ENCODE data around the gene PSME3. TPM values are rescaled to one million over a fixed set of nuclear protein-coding genes. Genes with fewer than 3 reads are reported as not detected.

The PSME3 gene
- total and polyA plus RNA-seq, 2 of the 13 experiments (the other 11 are each of a cell fraction or from before 2014, with no cell fraction given): 66.3 to 135 TPM

DNA sequence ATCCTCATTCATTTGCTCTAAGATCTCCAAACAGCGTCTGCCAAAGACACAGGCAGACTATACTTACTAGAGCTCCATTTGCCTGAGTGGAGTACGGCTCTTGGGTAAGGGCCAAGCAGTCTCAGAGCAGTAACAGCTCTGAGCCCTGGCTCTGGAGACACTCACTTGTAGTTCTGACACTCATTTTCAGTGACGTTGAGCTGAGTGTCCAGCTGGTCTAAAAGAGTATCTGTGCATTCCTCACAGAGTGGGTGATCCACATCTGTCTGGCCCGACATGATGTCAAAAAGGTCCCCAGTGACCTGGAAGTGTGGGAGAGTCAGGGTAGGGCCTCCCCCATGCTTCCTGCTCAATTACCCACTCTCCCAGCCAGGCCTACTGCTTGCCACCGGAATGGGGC is 14.8 kb upstream of the PSME3 start:
- CTCF ChIA-PET (ENCODE audit: low intra/inter-chr PET ratio, low total read pairs): no interaction called here
- H3K4me2 ChIP-seq (ENCODE audit: low read depth, low read length): no peak overlapping the region
- no TSS peak for BruUV-seq (replicated peaks)
- H3K4me1 ChIP-seq (ENCODE audit: insufficient read depth, low read length): peaks cover 27% of the 10 kb centered on the region
- H3K27ac ChIP-seq (ENCODE audit: extremely low read length, insufficient read depth, low read length): no peak overlapping the region
- no peak overlapping the region for H3K9ac ChIP-seq (ENCODE audit: insufficient read depth, low read depth, low read length)
- H4K20me1 ChIP-seq (ENCODE audit: insufficient read depth, low read length): no peaks in the 10 kb centered on the region
- H3K36me3 ChIP-seq (replicated peaks in 1 of 2; ENCODE audit: control insufficient read depth in 1 of 2, insufficient read depth in 2 of 2, low read length in 2 of 2): peaks cover 49 to 72% of the 10 kb centered on the region in 2 experiments
- no peak overlapping the region for H3K4me3 ChIP-seq (replicated peaks in 1 of 3; ENCODE audit: insufficient read depth in 1 of 3, low read depth in 2 of 3, low read length in 3 of 3)
- H3K79me2 ChIP-seq (ENCODE audit: insufficient read depth, low read length): peaks cover 13% of the 10 kb centered on the region
- in situ Hi-C loops (cut with HindIII; ENCODE audit: extremely low pct_ligation_motif_present, low pct_unique_long_range_greater_than_20kb): no loop called here
- peaks cover 0 to under 1% of the 10 kb centered on the region in 2 experiments; a peak in 1 of 5 replicates for H3K27me3 ChIP-seq (ENCODE audit: control insufficient read depth in 1 of 2, insufficient read depth in 2 of 2, low read length in 2 of 2)
- H3K9me3 ChIP-seq (ENCODE audit: low read length): no peaks in the 10 kb centered on the region
- no peak overlapping the region for H2AFZ ChIP-seq (ENCODE audit: low read length)
- ATAC-seq: no peak
- DNase-seq (ENCODE audit: low spot score): no peak
- POLR2A ChIA-PET: interaction anchor here (0.6 to 4.6 kb wide), 3 partner anchors 14 to 21 kb away, joined by 4 to 29 read pairs (median 8); partner anchors contain the start of genes CNTD1 and COA3
- FAIRE-seq: no peak
- intact Hi-C loops (cut with micrococcal nuclease; ENCODE audit: unreplicated experiment): no loop called here
- TF ChIP-seq GATAD1 (CRISPR knock-in tag; IDR thresholded peaks at IDR 0.05) (no peak), ZNF572 (CRISPR knock-in tag; IDR thresholded peaks at IDR 0.05) (no peak), HOXA9 (CRISPR knock-in tag; IDR thresholded peaks at IDR 0.05; ENCODE audit: borderline replicate concordance) (no peak)
- WGBS (ENCODE audit: low lambda C conversion rate): 99% methylated on average over 5 of the region's 5 CpGs

DNA sequence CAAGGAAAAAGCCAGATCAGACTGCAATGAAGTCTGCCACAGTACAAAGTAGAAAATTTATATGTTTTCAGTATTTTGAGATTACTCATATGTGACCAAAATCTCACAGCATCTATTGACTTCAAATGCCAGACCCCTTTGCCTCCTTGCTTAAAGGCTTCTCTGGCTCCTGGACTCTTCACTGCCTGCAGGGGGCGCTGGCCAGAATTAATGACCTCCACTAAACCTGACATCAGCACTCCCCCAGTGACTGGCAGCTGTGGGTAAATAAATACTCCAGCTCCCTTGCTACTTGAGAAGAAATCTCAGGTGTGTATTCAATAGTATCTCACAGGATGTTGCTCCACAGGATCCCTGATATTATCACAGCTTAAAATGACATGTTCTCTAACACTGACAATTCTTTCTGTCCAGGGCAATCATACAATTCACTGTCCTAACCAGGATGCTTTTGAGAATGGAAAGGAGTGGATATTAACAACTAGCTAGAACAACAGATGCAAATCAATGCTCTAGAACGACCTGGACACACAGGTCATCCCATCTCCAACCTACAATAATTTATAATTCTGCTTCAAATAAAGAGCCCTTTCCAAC is 13.2 kb upstream of the PSME3 start:
- Histone ChIP-seq H4K20me1 (ENCODE audit: insufficient read depth, low read length) (no peaks in the 10 kb centered on the region), H3K4me1 (ENCODE audit: insufficient read depth, low read length) (peaks cover 35% of the 10 kb centered on the region), H2AFZ (ENCODE audit: low read length) (no peak overlapping the region), H3K36me3 (replicated peaks in 1 of 2; ENCODE audit: control insufficient read depth in 1 of 2, insufficient read depth in 2 of 2, low read length in 2 of 2) (peaks cover 39 to 62% of the 10 kb centered on the region in 2 experiments), H3K27me3 (ENCODE audit: control insufficient read depth in 1 of 2, insufficient read depth in 2 of 2, low read length in 2 of 2) (peaks cover 0 to 7% of the 10 kb centered on the region in 2 experiments; a peak in 1 of 5 replicates), H3K4me2 (ENCODE audit: low read depth, low read length) (no peak overlapping the region), H3K27ac (ENCODE audit: extremely low read length, insufficient read depth, low read length) (no peak overlapping the region), H3K4me3 (replicated peaks in 1 of 3; ENCODE audit: insufficient read depth in 1 of 3, low read depth in 2 of 3, low read length in 3 of 3) (no peak overlapping the region), H3K9me3 (ENCODE audit: low read length) (no peaks in the 10 kb centered on the region), H3K79me2 (ENCODE audit: insufficient read depth, low read length) (peaks cover 20% of the 10 kb centered on the region), H3K9ac (ENCODE audit: insufficient read depth, low read depth, low read length) (no peak overlapping the region)
- whole genome bisulfite sequencing (ENCODE audit: low lambda C conversion rate): 17% methylated on average over 2 of the region's 2 CpGs
- ATAC-seq (peak; percentile 67), DNase-seq (ENCODE audit: low spot score) (peak; percentile 88), FAIRE-seq (peak; percentile 72)
- CTCF ChIA-PET (ENCODE audit: low intra/inter-chr PET ratio, low total read pairs): interaction anchor here (1.2 to 1.6 kb wide), 3 partner anchors 57 to 118 kb away, joined by 4 to 10 read pairs (median 8); no protein-coding TSS in a partner anchor
- in situ Hi-C loops (cut with HindIII; ENCODE audit: extremely low pct_ligation_motif_present, low pct_unique_long_range_greater_than_20kb): loop anchor here (10.0 kb wide), 1 partner anchor 105 kb away; no protein-coding TSS in a partner anchor
- intact Hi-C loops (cut with micrococcal nuclease; ENCODE audit: unreplicated experiment): loop anchor here (1.0 kb wide), 2 partner anchors 99 to 117 kb away; no protein-coding TSS in a partner anchor
- BruUV-seq (replicated peaks): no TSS peak
- POLR2A ChIA-PET: interaction anchor here (0.6 to 2.3 kb wide), 8 partner anchors 17 to 94 kb away, joined by 3 to 9 read pairs (median 4); partner anchors contain the start of genes CNTD1, COA3, VPS25 and WNK4
- no peak for TF ChIP-seq ZNF598 (CRISPR knock-in tag; IDR thresholded peaks at IDR 0.05; ENCODE audit: borderline replicate concordance)
- TF ChIP-seq, protein P1, sequence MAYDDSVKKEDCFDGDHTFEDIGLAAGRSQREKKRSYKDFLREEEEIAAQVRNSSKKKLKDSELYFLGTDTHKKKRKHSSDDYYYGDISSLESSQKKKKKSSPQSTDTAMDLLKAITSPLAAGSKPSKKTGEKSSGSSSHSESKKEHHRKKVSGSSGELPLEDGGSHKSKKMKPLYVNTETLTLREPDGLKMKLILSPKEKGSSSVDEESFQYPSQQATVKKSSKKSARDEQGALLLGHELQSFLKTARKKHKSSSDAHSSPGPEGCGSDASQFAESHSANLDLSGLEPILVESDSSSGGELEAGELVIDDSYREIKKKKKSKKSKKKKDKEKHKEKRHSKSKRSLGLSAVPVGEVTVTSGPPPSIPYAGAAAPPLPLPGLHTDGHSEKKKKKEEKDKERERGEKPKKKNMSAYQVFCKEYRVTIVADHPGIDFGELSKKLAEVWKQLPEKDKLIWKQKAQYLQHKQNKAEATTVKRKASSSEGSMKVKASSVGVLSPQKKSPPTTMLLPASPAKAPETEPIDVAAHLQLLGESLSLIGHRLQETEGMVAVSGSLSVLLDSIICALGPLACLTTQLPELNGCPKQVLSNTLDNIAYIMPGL (CRISPR knock-in tag; IDR thresholded peaks at IDR 0.05; ENCODE audit: borderline replicate concordance in 1 of 2, low read depth in 1 of 2): peak; percentile 40; a peak in 2 of 4 replicates
- TF ChIP-seq KDM5A (IDR thresholded peaks at IDR 0.05; ENCODE audit: borderline replicate concordance, low read length): 0 out of 2 replicates have a peak, but pooled peaks have one; percentile 14
- TF ChIP-seq MXD4 (CRISPR knock-in tag; IDR thresholded peaks at IDR 0.05): peak; percentile 53; the same call in 1 of the 2 replicates
- TF ChIP-seq, protein P2, sequence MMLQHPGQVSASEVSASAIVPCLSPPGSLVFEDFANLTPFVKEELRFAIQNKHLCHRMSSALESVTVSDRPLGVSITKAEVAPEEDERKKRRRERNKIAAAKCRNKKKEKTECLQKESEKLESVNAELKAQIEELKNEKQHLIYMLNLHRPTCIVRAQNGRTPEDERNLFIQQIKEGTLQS (CRISPR knock-in tag; IDR thresholded peaks at IDR 0.05): no peak
- peak; percentile 90 for TF ChIP-seq XRCC5 (optimal IDR thresholded peaks at IDR 0.05; ENCODE audit: low read length)
- TF ChIP-seq DNMT3B (CRISPR knock-in tag; conservative IDR thresholded peaks at IDR 0.05): 0 out of 2 replicates have a peak, but pooled peaks have one; percentile 45
- TF ChIP-seq ZNF879 (CRISPR knock-in tag; IDR thresholded peaks at IDR 0.05): no peak
- no peak for TF ChIP-seq ESRRA (CRISPR knock-in tag; IDR thresholded peaks at IDR 0.05; ENCODE audit: low read depth)
- TF ChIP-seq MED1 (CRISPR knock-in tag; IDR thresholded peaks at IDR 0.05): 0 out of 2 replicates have a peak, but pooled peaks have one; percentile 11
- TF ChIP-seq, protein P3, sequence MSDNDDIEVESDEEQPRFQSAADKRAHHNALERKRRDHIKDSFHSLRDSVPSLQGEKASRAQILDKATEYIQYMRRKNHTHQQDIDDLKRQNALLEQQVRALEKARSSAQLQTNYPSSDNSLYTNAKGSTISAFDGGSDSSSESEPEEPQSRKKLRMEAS (IDR thresholded peaks at IDR 0.05): no peak
- no peak for TF ChIP-seq PHB2 (IDR thresholded peaks at IDR 0.05; ENCODE audit: partially characterized antibody)
- TF ChIP-seq ARNT2 (CRISPR knock-in tag; IDR thresholded peaks at IDR 0.05; ENCODE audit: low read depth): no peak

Measured in HepG2 (cell line).